Loucy (cell line): ENCODE measurements around the gene FES.

Source experiments
- EZH2phosphoT487 ChIP-seq: fragments of 200-600 bp; IDR thresholded peaks from 2 replicates; pipeline ENCODE4 v1.6.1; 2018; ENCODE audit warnings: antibody characterized with exemption, mild to moderate bottlenecking, moderate library complexity, borderline replicate concordance
- TF ChIP-seq, protein P1 (sequence below): fragments of 200-600 bp; sonication (generic); conservative IDR thresholded peaks from 2 replicates; pipeline ENCODE4 v1.5.1; 2014; ENCODE audit warnings: mild to moderate bottlenecking, antibody characterized with exemption, low read length

DNA sequence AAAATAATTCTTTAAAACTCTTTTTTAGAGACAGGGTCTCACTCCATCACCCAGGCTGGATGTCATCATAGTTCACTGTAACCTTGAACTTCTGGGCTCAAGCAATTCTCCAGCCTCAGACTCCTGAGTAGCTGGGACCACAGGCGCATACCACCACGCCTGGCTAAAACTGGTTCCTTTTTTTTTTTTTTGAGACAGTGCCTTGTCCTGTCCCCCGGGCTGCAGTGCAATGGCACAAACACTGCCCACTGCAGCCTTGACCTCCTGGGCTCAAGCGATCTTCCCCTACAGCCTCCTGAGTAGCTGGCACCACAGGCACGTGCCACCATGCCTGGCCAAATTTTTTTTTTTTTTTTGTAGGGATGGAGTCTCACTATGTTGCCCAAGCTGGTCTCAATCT lies 39.6 kb upstream of the FES start:
- TF ChIP-seq, protein P1, sequence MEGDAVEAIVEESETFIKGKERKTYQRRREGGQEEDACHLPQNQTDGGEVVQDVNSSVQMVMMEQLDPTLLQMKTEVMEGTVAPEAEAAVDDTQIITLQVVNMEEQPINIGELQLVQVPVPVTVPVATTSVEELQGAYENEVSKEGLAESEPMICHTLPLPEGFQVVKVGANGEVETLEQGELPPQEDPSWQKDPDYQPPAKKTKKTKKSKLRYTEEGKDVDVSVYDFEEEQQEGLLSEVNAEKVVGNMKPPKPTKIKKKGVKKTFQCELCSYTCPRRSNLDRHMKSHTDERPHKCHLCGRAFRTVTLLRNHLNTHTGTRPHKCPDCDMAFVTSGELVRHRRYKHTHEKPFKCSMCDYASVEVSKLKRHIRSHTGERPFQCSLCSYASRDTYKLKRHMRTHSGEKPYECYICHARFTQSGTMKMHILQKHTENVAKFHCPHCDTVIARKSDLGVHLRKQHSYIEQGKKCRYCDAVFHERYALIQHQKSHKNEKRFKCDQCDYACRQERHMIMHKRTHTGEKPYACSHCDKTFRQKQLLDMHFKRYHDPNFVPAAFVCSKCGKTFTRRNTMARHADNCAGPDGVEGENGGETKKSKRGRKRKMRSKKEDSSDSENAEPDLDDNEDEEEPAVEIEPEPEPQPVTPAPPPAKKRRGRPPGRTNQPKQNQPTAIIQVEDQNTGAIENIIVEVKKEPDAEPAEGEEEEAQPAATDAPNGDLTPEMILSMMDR = no peak
- TF ChIP-seq EZH2phosphoT487 = no peak
